HepG2 (cell line): ENCODE measurements around the gene RAD51. TPM values are rescaled to one million over a fixed set of nuclear protein-coding genes. Genes with fewer than 3 reads are reported as not detected.

ENCODE experiments used
- AHR ChIP-seq: IDR thresholded peaks from 2 replicates; pipeline ENCODE4 v1.6.1; 2018; ENCODE audit warnings: missing genetic modification reagents, missing compliant biosample characterization
- ARID2 ChIP-seq: sonication (generic); formaldehyde crosslinking; IDR thresholded peaks from 2 replicates; pipeline ENCODE4 v1.8.1; 2022; ENCODE audit warnings: mild to moderate bottlenecking, missing genetic modification reagents, borderline replicate concordance
- GABPA ChIP-seq, 2 experiments: IDR thresholded peaks; 2 replicates each; pipeline ENCODE4 v1.6.1; 2011 to 2016; ENCODE audit warnings: low read depth in 2 of 2, low read length in 1 of 2, missing biosample characterization in 1 of 2, missing genetic modification characterization in 1 of 2
- HMGA1 ChIP-seq: sonication (generic); formaldehyde crosslinking; conservative IDR thresholded peaks from 2 replicates; pipeline ENCODE4 v1.4.0; 2020; ENCODE audit warnings: missing genetic modification reagents
- KLF15 ChIP-seq: sonication (generic); formaldehyde crosslinking; IDR thresholded peaks from 2 replicates; pipeline ENCODE4 v1.8.1; 2023; ENCODE audit warnings: borderline replicate concordance, mild to moderate bottlenecking, inconsistent platforms, missing genetic modification reagents, mixed read lengths
- NFIB ChIP-seq: sonication (generic); formaldehyde crosslinking; IDR thresholded peaks from 2 replicates; pipeline ENCODE4 v1.9.0; 2021; ENCODE audit warnings: missing genetic modification reagents, mild to moderate bottlenecking, borderline replicate concordance
- PAWR ChIP-seq: sonication (generic); formaldehyde crosslinking; IDR thresholded peaks from 2 replicates; pipeline ENCODE4 v1.4.0; 2020; ENCODE audit warnings: missing genetic modification reagents, mild to moderate bottlenecking, borderline replicate concordance
- PLRG1 ChIP-seq: fragments of 450-650 bp; conservative IDR thresholded peaks from 2 replicates; pipeline ENCODE4 v1.6.1; 2016
- SSRP1 ChIP-seq: IDR thresholded peaks from 2 replicates; pipeline ENCODE4 v1.6.1; 2016; ENCODE audit warnings: control low read depth
- TGIF2 ChIP-seq: IDR thresholded peaks from 2 replicates; pipeline ENCODE4 v1.6.1; 2016; ENCODE audit warnings: control low read depth, missing compliant biosample characterization
- TMF1 ChIP-seq: sonication (generic); formaldehyde crosslinking; IDR thresholded peaks from 2 replicates; pipeline ENCODE4 v1.8.1; 2022; ENCODE audit warnings: low read depth, missing genetic modification reagents
- ZEB1 ChIP-seq: IDR thresholded peaks from 2 replicates; pipeline ENCODE4 v1.6.1; 2012; ENCODE audit warnings: mild to moderate bottlenecking, low read depth, inconsistent platforms; ENCODE audit not compliant: insufficient replicate concordance
- ZMYM4 ChIP-seq: sonication (generic); formaldehyde crosslinking; IDR thresholded peaks from 2 replicates; pipeline ENCODE4 v1.8.1; 2023; ENCODE audit warnings: mild to moderate bottlenecking, missing genetic modification reagents
- ZNF17 ChIP-seq: sonication (generic); formaldehyde crosslinking; IDR thresholded peaks from 2 replicates; pipeline ENCODE4 v1.5.0; 2020; ENCODE audit warnings: mild to moderate bottlenecking, missing genetic modification reagents
- ZNF256 ChIP-seq: sonication (generic); formaldehyde crosslinking; conservative IDR thresholded peaks from 2 replicates; pipeline ENCODE4 v1.4.0; 2020; ENCODE audit warnings: missing genetic modification reagents
- ZNF562 ChIP-seq: sonication (generic); formaldehyde crosslinking; IDR thresholded peaks from 2 replicates; pipeline ENCODE4 v1.8.0; 2022; ENCODE audit warnings: missing genetic modification reagents, borderline replicate concordance
- ZNF569 ChIP-seq: sonication (generic); formaldehyde crosslinking; IDR thresholded peaks from 2 replicates; pipeline ENCODE4 v1.5.0; 2020; ENCODE audit warnings: mild to moderate bottlenecking, missing genetic modification reagents, moderate library complexity, borderline replicate concordance
- ZNF589 ChIP-seq: sonication (generic); formaldehyde crosslinking; conservative IDR thresholded peaks from 2 replicates; pipeline ENCODE4 v1.8.0; 2022; ENCODE audit warnings: mild to moderate bottlenecking, moderate library complexity, missing genetic modification reagents
- ZNF740 ChIP-seq: sonication (generic); formaldehyde crosslinking; IDR thresholded peaks from 2 replicates; pipeline ENCODE4 v1.4.0; 2020; ENCODE audit warnings: missing genetic modification reagents
- ZNF777 ChIP-seq: sonication (generic); formaldehyde crosslinking; IDR thresholded peaks from 2 replicates; pipeline ENCODE4 v1.4.0; 2020; ENCODE audit warnings: missing genetic modification reagents
- ZNF784 ChIP-seq: sonication (generic); formaldehyde crosslinking; IDR thresholded peaks from 2 replicates; pipeline ENCODE4 v1.5.1; 2020; ENCODE audit warnings: missing genetic modification reagents, mild to moderate bottlenecking, borderline replicate concordance
- polyA plus RNA-seq, 8 experiments: library from polyadenylated mRNA; depleted of rRNA in 3 of 8; stranded (reverse) in 7 of 8; unstranded in 1 of 8; fragments of >200 nt; fragmentation: Illumina TruSeq in 4 of 8; extraction: Trizol in 4 of 8; gene quantifications; 2 replicates each; pipeline versions ENCODE4 v1.2.1 to v1.2.3, GENCODE V29; 2011 to 2016; ENCODE audit warnings: low read depth in 4 of 8, missing spikeins in 1 of 8, mixed read lengths in 1 of 8; ENCODE audit not compliant: insufficient read depth in 1 of 8
- total RNA-seq, 5 experiments: library from RNA; depleted of rRNA; stranded (reverse); fragments of >200 nt; fragmentation: Illumina TruSeq; extraction: Trizol; gene quantifications; 2 replicates each; pipeline ENCODE4 v1.2.3, GENCODE V29; 2016; ENCODE audit warnings: low read depth in 1 of 5
- TF ChIP-seq, protein P1 (sequence below): sonication (generic); formaldehyde crosslinking; conservative IDR thresholded peaks from 2 replicates; pipeline ENCODE4 v1.8.1; 2023; ENCODE audit warnings: missing genetic modification reagents

RAD51 gene
- total and polyA plus RNA-seq, 2 of the 13 experiments (the other 11 are each of a cell fraction or from before 2014, with no cell fraction given) = 8.5 to 12.8 TPM

GRCh38 chr15:40763801-40764628, 69.0 kb downstream of the RAD51 start, which contains the start of gene GCHFR (continued):
- TF ChIP-seq GABPA (IDR thresholded peaks at IDR 0.05; ENCODE audit: low read depth, low read length) (0 out of 2 replicates have a peak, but pooled peaks have one; percentile 14), GABPA (CRISPR knock-in tag; IDR thresholded peaks at IDR 0.05; ENCODE audit: low read depth) (peak; percentile 62; the same call in 1 of the 2 replicates), ZNF784 (CRISPR knock-in tag) (no peak; the same call in 1 of the 2 replicates), PLRG1 (no peak), ZNF17 (CRISPR knock-in tag) (peak; percentile 74; the same call in 1 of the 2 replicates), SSRP1 (no peak), ARID2 (peak; percentile 38; the same call in 1 of the 2 replicates), PAWR (no peak), TMF1 (CRISPR knock-in tag) (no peak; the same call in 1 of the 2 replicates), ZNF569 (CRISPR knock-in tag) (0 out of 2 replicates have a peak, but pooled peaks have one; percentile 64), TGIF2 (CRISPR knock-in tag) (no peak), ZMYM4 (CRISPR knock-in tag) (peak; percentile 82), ZNF562 (CRISPR knock-in tag) (no peak), AHR (CRISPR knock-in tag) (peak; percentile 82; the same call in 1 of the 2 replicates), ZEB1 (peak; percentile 23), NFIB (CRISPR knock-in tag) (peak; percentile 54; the same call in 1 of the 2 replicates), HMGA1 (CRISPR knock-in tag) (no peak), KLF15 (CRISPR knock-in tag) (no peak), ZNF589 (CRISPR knock-in tag) (no peak; the same call in 1 of the 2 replicates), ZNF256 (CRISPR knock-in tag) (no peak), ZNF740 (CRISPR knock-in tag) (no peak), ZNF777 (CRISPR knock-in tag) (no peak)
- TF ChIP-seq, protein P1, sequence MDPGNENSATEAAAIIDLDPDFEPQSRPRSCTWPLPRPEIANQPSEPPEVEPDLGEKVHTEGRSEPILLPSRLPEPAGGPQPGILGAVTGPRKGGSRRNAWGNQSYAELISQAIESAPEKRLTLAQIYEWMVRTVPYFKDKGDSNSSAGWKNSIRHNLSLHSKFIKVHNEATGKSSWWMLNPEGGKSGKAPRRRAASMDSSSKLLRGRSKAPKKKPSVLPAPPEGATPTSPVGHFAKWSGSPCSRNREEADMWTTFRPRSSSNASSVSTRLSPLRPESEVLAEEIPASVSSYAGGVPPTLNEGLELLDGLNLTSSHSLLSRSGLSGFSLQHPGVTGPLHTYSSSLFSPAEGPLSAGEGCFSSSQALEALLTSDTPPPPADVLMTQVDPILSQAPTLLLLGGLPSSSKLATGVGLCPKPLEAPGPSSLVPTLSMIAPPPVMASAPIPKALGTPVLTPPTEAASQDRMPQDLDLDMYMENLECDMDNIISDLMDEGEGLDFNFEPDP (CRISPR knock-in tag) = peak; percentile 93; the same call in 1 of the 2 replicates
